Omental fat pad (tissue), 4 donors: Measurements from ENCODE around the gene P2RX5. TPM values are rescaled to one million over a fixed set of nuclear protein-coding genes. Genes with fewer than 3 reads are reported as not detected.
A peak's percentile ranks its signal among the peaks of the same experiment; 100 is the strongest.

Source experiments
- ATAC-seq: fragments of 150-250 bp; one replicate; pipeline ENCODE4 v1.9.1; 2016; ENCODE audit warnings: mild to moderate bottlenecking, moderate library complexity; ENCODE audit not compliant: low FRiP score
- DNase-seq: peaks from one replicate; pipeline ENCODE4 v3.0.0-alpha.2; 2019; ENCODE audit warnings: low spot score
- total RNA-seq, 4 donors: library from RNA; depleted of rRNA; stranded (reverse); fragments of >200 nt; gene quantifications; one replicate each; pipeline ENCODE4 v1.1.0, GENCODE V29; 2016
- TF ChIP-seq, protein P1 (sequence below), 3 donors: fragments of 450-650 bp; IDR thresholded peaks; one replicate each; pipeline ENCODE4 v1.5.1; 2016 to 2017; ENCODE audit warnings: antibody characterized with exemption in 3 of 3, mild to moderate bottlenecking in 3 of 3, moderate library complexity in 2 of 3

The P2RX5 gene, protein sequence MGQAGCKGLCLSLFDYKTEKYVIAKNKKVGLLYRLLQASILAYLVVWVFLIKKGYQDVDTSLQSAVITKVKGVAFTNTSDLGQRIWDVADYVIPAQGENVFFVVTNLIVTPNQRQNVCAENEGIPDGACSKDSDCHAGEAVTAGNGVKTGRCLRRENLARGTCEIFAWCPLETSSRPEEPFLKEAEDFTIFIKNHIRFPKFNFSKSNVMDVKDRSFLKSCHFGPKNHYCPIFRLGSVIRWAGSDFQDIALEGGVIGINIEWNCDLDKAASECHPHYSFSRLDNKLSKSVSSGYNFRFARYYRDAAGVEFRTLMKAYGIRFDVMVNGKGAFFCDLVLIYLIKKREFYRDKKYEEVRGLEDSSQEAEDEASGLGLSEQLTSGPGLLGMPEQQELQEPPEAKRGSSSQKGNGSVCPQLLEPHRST
- 1 to 10 TPM in 1 of 4 donors, under 1 TPM in 3; 0.84 to 2.4 (median 0.94) TPM for total RNA-seq

DNA sequence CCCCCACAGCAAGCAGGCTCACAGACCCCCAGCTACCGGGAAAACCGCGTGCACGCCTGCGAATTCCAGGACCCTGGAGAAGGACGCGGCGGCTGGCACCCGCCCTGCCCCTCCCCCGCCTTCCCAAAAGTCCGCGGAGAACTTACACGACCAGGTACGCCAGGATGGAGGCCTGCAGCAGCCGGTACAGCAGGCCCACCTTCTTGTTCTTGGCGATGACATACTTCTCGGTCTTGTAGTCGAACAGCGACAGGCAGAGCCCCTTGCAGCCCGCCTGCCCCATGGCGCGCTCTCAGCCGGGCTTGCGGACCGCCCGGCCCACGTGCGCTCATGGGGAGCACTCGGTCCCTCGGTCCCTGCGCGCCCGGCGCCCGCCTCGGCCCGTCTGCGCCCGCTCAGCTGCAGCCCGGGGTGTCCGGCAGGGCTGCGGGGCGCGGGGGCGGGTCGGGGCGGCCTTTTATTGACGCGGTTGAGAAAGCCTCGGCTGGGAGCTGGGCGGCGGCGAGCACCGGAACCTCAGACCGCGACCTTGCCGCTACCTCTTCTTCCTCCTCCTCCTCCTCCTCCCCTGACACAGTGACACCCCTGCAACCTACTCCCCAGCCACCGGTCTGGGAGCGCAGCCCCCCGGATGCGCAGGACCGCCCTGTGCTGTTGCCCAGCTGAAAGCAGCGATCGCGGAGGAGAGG lies at the start of gene P2RX5:
P2RX5 (minus strand) TSS at position 433 of the 689 bp plus-strand sequence; CDS start at position 283, 150 bp downstream.
- TF ChIP-seq, protein P1, sequence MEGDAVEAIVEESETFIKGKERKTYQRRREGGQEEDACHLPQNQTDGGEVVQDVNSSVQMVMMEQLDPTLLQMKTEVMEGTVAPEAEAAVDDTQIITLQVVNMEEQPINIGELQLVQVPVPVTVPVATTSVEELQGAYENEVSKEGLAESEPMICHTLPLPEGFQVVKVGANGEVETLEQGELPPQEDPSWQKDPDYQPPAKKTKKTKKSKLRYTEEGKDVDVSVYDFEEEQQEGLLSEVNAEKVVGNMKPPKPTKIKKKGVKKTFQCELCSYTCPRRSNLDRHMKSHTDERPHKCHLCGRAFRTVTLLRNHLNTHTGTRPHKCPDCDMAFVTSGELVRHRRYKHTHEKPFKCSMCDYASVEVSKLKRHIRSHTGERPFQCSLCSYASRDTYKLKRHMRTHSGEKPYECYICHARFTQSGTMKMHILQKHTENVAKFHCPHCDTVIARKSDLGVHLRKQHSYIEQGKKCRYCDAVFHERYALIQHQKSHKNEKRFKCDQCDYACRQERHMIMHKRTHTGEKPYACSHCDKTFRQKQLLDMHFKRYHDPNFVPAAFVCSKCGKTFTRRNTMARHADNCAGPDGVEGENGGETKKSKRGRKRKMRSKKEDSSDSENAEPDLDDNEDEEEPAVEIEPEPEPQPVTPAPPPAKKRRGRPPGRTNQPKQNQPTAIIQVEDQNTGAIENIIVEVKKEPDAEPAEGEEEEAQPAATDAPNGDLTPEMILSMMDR (IDR thresholded peaks at IDR 0.05) = no peak
- DNase-seq (no peak), ATAC-seq (peak; percentile 35)

DNA sequence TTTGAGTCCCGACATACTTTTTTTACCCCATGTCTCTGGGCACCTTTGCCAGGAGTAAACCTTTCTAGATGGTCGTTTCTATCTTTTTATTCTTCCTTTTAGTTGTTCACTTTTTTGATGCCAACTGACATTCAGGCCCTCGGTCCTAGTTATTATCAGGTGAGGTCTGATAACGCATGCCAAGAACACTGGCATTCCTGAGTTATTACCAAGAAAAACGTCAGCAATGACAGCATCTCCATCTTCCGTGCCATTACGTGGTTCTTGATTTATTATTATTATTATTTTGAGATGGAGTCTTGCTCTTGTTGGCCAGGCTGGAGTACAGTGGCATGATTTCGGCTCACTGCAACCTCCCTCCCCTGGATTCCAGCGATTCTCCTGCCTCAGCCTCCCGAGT lies 49.1 kb upstream of the P2RX5 start:
- no peak for ATAC-seq
- DNase-seq = no peak
- TF ChIP-seq, protein P1 (IDR thresholded peaks at IDR 0.05) = no peak

DNA sequence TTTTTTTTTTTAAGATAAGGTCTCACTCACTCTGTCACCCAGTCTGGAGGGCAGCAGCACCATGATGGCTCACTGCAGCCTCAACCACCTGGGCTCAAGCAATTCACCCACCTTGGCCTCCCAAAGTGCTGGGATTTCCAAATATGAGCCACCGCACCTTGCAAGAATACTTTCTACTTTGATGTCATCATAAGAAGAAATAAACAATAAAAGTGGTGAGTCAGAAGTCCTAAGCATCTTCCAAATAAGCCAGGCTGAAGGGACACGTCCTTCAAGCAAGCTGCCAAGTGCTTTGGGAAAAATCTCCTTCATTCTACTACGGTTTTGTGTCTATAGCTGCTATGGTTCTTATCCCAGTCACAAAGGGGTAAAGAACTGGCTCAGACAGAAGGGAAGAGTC lies 48.1 kb upstream of the P2RX5 start:
- TF ChIP-seq, protein P1 (IDR thresholded peaks at IDR 0.05) = no peak
- DNase-seq (no peak), ATAC-seq (no peak)

DNA sequence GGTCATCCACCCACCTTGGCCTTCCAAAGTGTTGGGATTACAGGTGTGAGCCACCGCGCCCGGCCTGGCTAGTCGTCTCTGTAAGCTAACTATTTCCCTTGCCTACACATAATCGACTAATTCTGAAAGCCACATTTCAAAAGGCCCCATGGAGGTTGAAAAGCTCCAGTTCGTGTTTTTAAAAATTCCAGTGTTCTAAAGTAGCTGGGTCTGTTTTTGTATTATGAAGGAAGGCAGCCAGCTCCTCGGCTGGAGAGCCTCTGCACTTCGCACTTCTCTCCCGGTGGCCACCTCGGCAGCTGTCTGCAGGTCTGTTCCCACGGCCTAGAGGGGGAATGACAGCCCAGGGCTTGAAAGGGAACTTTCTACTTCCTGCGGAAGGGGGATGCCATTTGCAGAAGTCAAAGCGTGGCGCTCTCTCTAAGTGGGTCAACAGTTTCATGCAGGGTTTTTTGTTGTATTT lies 44.7 kb upstream of the P2RX5 start:
- no peak for DNase-seq
- ATAC-seq = no peak
- TF ChIP-seq, protein P1 (IDR thresholded peaks at IDR 0.05) = no peak

DNA sequence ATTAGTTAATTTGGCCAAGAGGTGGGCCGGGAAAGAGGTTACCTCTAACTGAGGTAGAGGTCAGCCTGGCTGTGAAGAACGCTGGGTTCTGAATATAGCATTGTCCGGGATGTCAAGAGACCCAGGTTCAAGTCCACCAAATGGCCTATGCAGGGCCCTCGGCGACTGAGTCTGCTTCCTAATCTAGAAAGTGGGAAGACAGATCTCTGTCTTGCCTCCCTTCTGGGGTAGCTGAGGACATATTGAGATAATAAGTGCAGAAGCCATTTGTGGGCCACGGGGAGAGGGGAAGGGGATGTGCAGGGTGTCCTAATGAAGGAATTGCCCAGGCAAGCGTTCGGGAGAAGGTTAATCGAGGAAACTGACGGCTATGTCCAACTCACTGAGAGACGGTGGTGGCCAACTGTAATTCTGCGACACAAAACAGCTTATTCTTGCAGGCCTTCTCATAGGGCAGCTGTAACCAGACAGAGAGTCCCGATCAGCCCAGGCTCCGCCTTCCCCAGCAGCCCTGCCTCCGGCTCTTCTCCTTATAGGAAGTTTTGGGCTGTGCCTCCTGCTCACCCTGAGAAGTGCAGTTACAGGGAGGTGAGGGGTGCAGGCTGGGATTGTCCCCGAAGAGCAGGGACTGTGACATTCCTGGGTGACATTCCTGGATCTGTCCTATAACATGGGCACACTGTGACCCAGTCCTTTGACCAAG lies 43.6 kb upstream of the P2RX5 start:
- DNase-seq (no peak), ATAC-seq (no peak)
- TF ChIP-seq, protein P1 (IDR thresholded peaks at IDR 0.05) = no peak

DNA sequence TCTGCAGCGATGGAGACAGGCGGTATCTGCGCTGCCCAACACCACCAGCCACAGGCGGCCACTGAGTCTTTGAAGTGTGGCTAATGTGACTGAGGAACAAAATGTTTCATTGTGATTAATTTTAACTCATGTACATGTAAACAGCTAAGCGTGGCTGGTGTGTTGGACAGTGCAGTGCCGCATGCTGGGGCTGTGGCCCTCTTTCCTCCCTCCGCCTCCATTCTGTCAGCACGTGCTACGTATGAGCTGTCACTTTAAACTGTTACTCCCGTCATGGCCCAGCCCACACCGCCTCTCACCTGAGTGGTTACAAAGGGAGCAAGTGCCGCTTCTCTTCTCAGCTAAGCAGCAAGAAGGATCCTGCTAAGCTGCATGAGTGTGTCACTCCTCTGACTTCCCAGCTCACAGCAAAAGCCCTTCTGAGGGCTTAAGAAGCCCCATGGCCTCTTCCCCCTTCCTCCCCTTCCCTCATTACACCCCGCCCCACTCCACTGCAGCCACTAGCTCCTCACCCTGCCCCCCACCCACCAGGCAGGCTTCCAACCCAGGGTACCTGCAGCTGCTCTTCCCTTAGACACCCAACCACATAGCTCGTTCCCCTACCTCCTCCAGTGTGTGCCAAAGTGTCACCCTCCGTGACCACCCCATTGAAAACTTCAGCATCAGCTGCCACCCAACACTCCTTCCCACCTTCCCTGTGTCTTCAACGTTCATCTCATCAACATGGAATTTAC lies 42.8 kb upstream of the P2RX5 start:
- no peak for ATAC-seq

More for the DNA sequence above, 42.8 kb upstream of the P2RX5 start:
- no peak for DNase-seq
- TF ChIP-seq, protein P1 (IDR thresholded peaks at IDR 0.05) = no peak
